Measurements from ENCODE around the gene SLC17A7.
A peak's percentile ranks its signal among the peaks of the same experiment; 100 is the strongest.

SLC17A7 gene

GRCh38 chr19:49403404-49404187 is 37.7 kb downstream of the SLC17A7 start:
- DNase-seq, result peak; percentile 11

- DNase-seq, result no peak
Measured at GRCh38 chr19:49400029-49400428, 41.3 kb downstream of the SLC17A7 start.

GRCh38 chr19:49398931-49399330 is 42.4 kb downstream of the SLC17A7 start:
- DNase-seq, result no peak

- DNase-seq, result no peak
Measured at GRCh38 chr19:49398001-49398615, 43.2 kb downstream of the SLC17A7 start.

GRCh38 chr19:49396738-49397505 is 44.4 kb downstream of the SLC17A7 start:
- DNase-seq, result no peak

GRCh38 chr19:49395581-49396407 is 45.5 kb downstream of the SLC17A7 start:
- DNase-seq, result no peak

GRCh38 chr19:49393881-49394280 is 47.4 kb downstream of the SLC17A7 start:
- no peak for DNase-seq

- DNase-seq, result peak; percentile 81
Measured at GRCh38 chr19:49391581-49392399, 49.5 kb downstream of the SLC17A7 start.

GRCh38 chr19:49390929-49391359 is 50.4 kb downstream of the SLC17A7 start:
- DNase-seq, result peak; percentile 38

GRCh38 chr19:49390131-49390928 is 51.0 kb downstream of the SLC17A7 start:
- DNase-seq, result no peak

GRCh38 chr19:49389406-49389805 is 51.9 kb downstream of the SLC17A7 start:
- DNase-seq, result no peak

- DNase-seq, result peak; percentile 91
Measured at GRCh38 chr19:49387936-49388372, 53.4 kb downstream of the SLC17A7 start, which contains the start of gene KASH5. KASH5 (plus strand) TSS chr19:49388249; CDS start chr19:49390884, 2,635 bp downstream.

- no peak for DNase-seq
Measured at GRCh38 chr19:49383599-49383998, 57.7 kb downstream of the SLC17A7 start.

- DNase-seq, result no peak
Measured at GRCh38 chr19:49382639-49383038, 58.7 kb downstream of the SLC17A7 start.

- no peak for DNase-seq
Measured at GRCh38 chr19:49380391-49380790, 60.9 kb downstream of the SLC17A7 start.

All from CD4-positive, alpha-beta T cell treated with Interferon gamma for 1 hour (primary cell).